Effector memory CD8-positive, alpha-beta T cell (primary cell): Measurements from ENCODE around the gene MRAS.
"Not testable (repeated sequence)": the region's sequence is repeated elsewhere in the genome, so short reads cannot be mapped to it uniquely, and the experiment has no call there.

ENCODE experiments used
- ATAC-seq: fragments of 150-1000 bp; cut with Tn5 transposase; replicated peaks from 2 replicates; pipeline ENCODE4 v1.10.0; 2021; ENCODE audit warnings: mild to moderate bottlenecking, moderate library complexity
- DNase-seq, 3 experiments: peaks; one replicate each; pipeline ENCODE4 v3.0.0; 2021
- H3K27ac Mint-ChIP-seq, 2 donors: one replicate each; pipeline ENCODE4 v1.8.0; 2022; ENCODE audit warnings: mild to moderate bottlenecking in 2 of 2, mixed read lengths in 2 of 2, moderate library complexity in 2 of 2
- H3K27me3 Mint-ChIP-seq, 2 donors: one replicate each; pipeline ENCODE4 v1.8.0; 2022; ENCODE audit warnings: mixed read lengths in 2 of 2
- H3K36me3 Mint-ChIP-seq: one replicate; pipeline ENCODE4 v1.8.0; 2022; ENCODE audit warnings: mild to moderate bottlenecking, moderate library complexity, mixed read lengths; ENCODE audit not compliant: insufficient read depth
- H3K4me1 Mint-ChIP-seq, 2 donors: one replicate each; pipeline ENCODE4 v1.8.0; 2022; ENCODE audit warnings: low read depth in 2 of 2, mixed read lengths in 2 of 2
- H3K4me3 Mint-ChIP-seq, 2 donors: one replicate each; pipeline ENCODE4 v1.8.0; 2022; ENCODE audit warnings: mild to moderate bottlenecking in 2 of 2, mixed read lengths in 2 of 2, moderate library complexity in 2 of 2
- H3K9me3 Mint-ChIP-seq, 2 donors: one replicate each; pipeline ENCODE4 v1.8.0; 2022; ENCODE audit warnings: mixed read lengths in 2 of 2

The MRAS gene

GRCh38 chr3:138365253-138365555, 16.8 kb downstream of the MRAS start:
- Mint-ChIP-seq H3K4me3 (no peak overlapping the region), H3K27me3 (peaks cover 16 to 62% of the 10 kb centered on the region in 2 donors), H3K9me3 (no peaks in the 10 kb centered on the region), H3K4me1 (no peaks in the 10 kb centered on the region), H3K27ac (no peak overlapping the region), H3K36me3 (no peaks in the 10 kb centered on the region)
- DNase-seq (no peak), ATAC-seq (no peak)

GRCh38 chr3:138366006-138366759, 17.8 kb downstream of the MRAS start:
- Mint-ChIP-seq H3K36me3 (no peaks in the 10 kb centered on the region), H3K9me3 (no peaks in the 10 kb centered on the region), H3K27me3 (peaks cover 26 to 71% of the 10 kb centered on the region in 2 donors), H3K4me1 (no peaks in the 10 kb centered on the region), H3K27ac (no peak overlapping the region), H3K4me3 (no peak overlapping the region)
- ATAC-seq (no peak), DNase-seq (no peak)

- H3K4me3 Mint-ChIP-seq, result no peak overlapping the region
- H3K9me3 Mint-ChIP-seq, result no peaks in the 10 kb centered on the region
- no peak overlapping the region for H3K27ac Mint-ChIP-seq
- H3K4me1 Mint-ChIP-seq, result no peaks in the 10 kb centered on the region
- H3K36me3 Mint-ChIP-seq, result no peaks in the 10 kb centered on the region
- peaks cover 36 to 75% of the 10 kb centered on the region in 2 donors for H3K27me3 Mint-ChIP-seq
- DNase-seq, result no peak
- no peak for ATAC-seq
Measured at GRCh38 chr3:138367326-138367850, 19.0 kb downstream of the MRAS start.

GRCh38 chr3:138367911-138368310, 19.5 kb downstream of the MRAS start:
- H3K36me3 Mint-ChIP-seq, result no peaks in the 10 kb centered on the region
- ATAC-seq (no peak), DNase-seq (no peak)
- H3K4me3 Mint-ChIP-seq, result no peak overlapping the region
- H3K27me3 Mint-ChIP-seq, result peaks cover 36 to 74% of the 10 kb centered on the region in 2 donors
- H3K9me3 Mint-ChIP-seq, result no peaks in the 10 kb centered on the region
- no peaks in the 10 kb centered on the region for H3K4me1 Mint-ChIP-seq
- H3K27ac Mint-ChIP-seq, result no peak overlapping the region

GRCh38 chr3:138369151-138369900, 20.9 kb downstream of the MRAS start:
- DNase-seq, result no peak
- no peaks in the 10 kb centered on the region for H3K36me3 Mint-ChIP-seq
- H3K9me3 Mint-ChIP-seq, result no peaks in the 10 kb centered on the region
- no peaks in the 10 kb centered on the region for H3K4me1 Mint-ChIP-seq
- no peak overlapping the region for H3K27ac Mint-ChIP-seq
- no peak for ATAC-seq
- peaks cover 36 to 67% of the 10 kb centered on the region in 2 donors for H3K27me3 Mint-ChIP-seq
- no peak overlapping the region for H3K4me3 Mint-ChIP-seq

GRCh38 chr3:138370321-138370720, 21.9 kb downstream of the MRAS start:
- DNase-seq (no peak), ATAC-seq (no peak)
- H3K4me3 Mint-ChIP-seq, result no peak overlapping the region
- H3K27ac Mint-ChIP-seq, result no peak overlapping the region
- peaks cover 29 to 59% of the 10 kb centered on the region in 2 donors for H3K27me3 Mint-ChIP-seq
- H3K9me3 Mint-ChIP-seq, result no peaks in the 10 kb centered on the region
- H3K36me3 Mint-ChIP-seq, result no peaks in the 10 kb centered on the region
- H3K4me1 Mint-ChIP-seq, result no peaks in the 10 kb centered on the region

- peaks cover 28 to 53% of the 10 kb centered on the region in 2 donors for H3K27me3 Mint-ChIP-seq
- H3K9me3 Mint-ChIP-seq, result no peaks in the 10 kb centered on the region
- peak; percentile 47 for ATAC-seq
- DNase-seq, result no peak
- H3K36me3 Mint-ChIP-seq, result no peaks in the 10 kb centered on the region
- H3K4me1 Mint-ChIP-seq, result no peaks in the 10 kb centered on the region
- H3K4me3 Mint-ChIP-seq, result no peak overlapping the region
- no peak overlapping the region for H3K27ac Mint-ChIP-seq
Measured at GRCh38 chr3:138371070-138371965, 22.9 kb downstream of the MRAS start.

- Mint-ChIP-seq H3K4me3 (no peak overlapping the region), H3K36me3 (no peaks in the 10 kb centered on the region), H3K27me3 (peaks cover 28 to 45% of the 10 kb centered on the region in 2 donors), H3K27ac (no peak overlapping the region), H3K9me3 (no peaks in the 10 kb centered on the region), H3K4me1 (no peaks in the 10 kb centered on the region)
- DNase-seq, result no peak
- ATAC-seq, result no peak
Measured at GRCh38 chr3:138373087-138373735, 24.8 kb downstream of the MRAS start.

- Mint-ChIP-seq H3K36me3 (no peaks in the 10 kb centered on the region), H3K9me3 (no peaks in the 10 kb centered on the region), H3K4me3 (no peak overlapping the region), H3K4me1 (no peaks in the 10 kb centered on the region), H3K27me3 (peaks cover 28 to 45% of the 10 kb centered on the region in 2 donors), H3K27ac (no peak overlapping the region)
- no peak for ATAC-seq
- DNase-seq, result no peak
Measured at GRCh38 chr3:138373736-138374094, 25.3 kb downstream of the MRAS start.

- no peaks in the 10 kb centered on the region for H3K4me1 Mint-ChIP-seq
- ATAC-seq (no peak), DNase-seq (no peak)
- no peak overlapping the region for H3K27ac Mint-ChIP-seq
- no peaks in the 10 kb centered on the region for H3K36me3 Mint-ChIP-seq
- no peak overlapping the region for H3K4me3 Mint-ChIP-seq
- no peaks in the 10 kb centered on the region for H3K9me3 Mint-ChIP-seq
- H3K27me3 Mint-ChIP-seq, result peaks cover 23 to 36% of the 10 kb centered on the region in 2 donors
Measured at GRCh38 chr3:138374573-138375134, 26.3 kb downstream of the MRAS start.

- Mint-ChIP-seq H3K4me3 (no peak overlapping the region), H3K27ac (no peak overlapping the region)
Measured at GRCh38 chr3:138375447-138375846, 27.1 kb downstream of the MRAS start.

GRCh38 chr3:138376663-138377062, 28.3 kb downstream of the MRAS start:
- Mint-ChIP-seq H3K4me1 (no peaks in the 10 kb centered on the region), H3K27me3 (peaks cover 9 to 18% of the 10 kb centered on the region in 2 donors), H3K9me3 (no peaks in the 10 kb centered on the region), H3K27ac (no peak overlapping the region), H3K36me3 (no peaks in the 10 kb centered on the region), H3K4me3 (no peak overlapping the region)
- ATAC-seq, result no peak
- DNase-seq, result no peak

More at GRCh38 chr3:138375447-138375846, 27.1 kb downstream of the MRAS start:
- Mint-ChIP-seq H3K4me1 (no peaks in the 10 kb centered on the region), H3K27me3 (peaks cover 17 to 30% of the 10 kb centered on the region in 2 donors), H3K36me3 (no peaks in the 10 kb centered on the region), H3K9me3 (no peaks in the 10 kb centered on the region)
- DNase-seq, result no peak
- ATAC-seq, result no peak

- H3K9me3 Mint-ChIP-seq, DNase-seq, ATAC-seq, H3K4me3 Mint-ChIP-seq, H3K4me1 Mint-ChIP-seq, H3K27ac Mint-ChIP-seq, H3K36me3 Mint-ChIP-seq: not testable (repeated sequence)
- peaks cover 4 to 12% of the 10 kb centered on the region in 2 donors for H3K27me3 Mint-ChIP-seq
Measured at GRCh38 chr3:138377212-138377611, 28.8 kb downstream of the MRAS start.
